ENCODE results near the gene NCAM1. TPM values are rescaled to one million over a fixed set of nuclear protein-coding genes. Genes with fewer than 3 reads are reported as not detected.

NCAM1 gene
- total and polyA plus RNA-seq, 9 of the 15 experiments (the other 6 are each of a cell fraction or from before 2014, with no cell fraction given) = 0.09 to 0.23 TPM; not detected in 7

- no peak for FAIRE-seq
- no peak for DNase-seq (ENCODE audit: extremely low read depth in 1 of 4, low spot score in 3 of 4)
- CTCF ChIA-PET (ENCODE audit: low intra/inter-chr PET ratio) = no interaction called here
- no peak for ATAC-seq
- H3K4me3 ChIP-seq = no peak overlapping the region
- in situ Hi-C loops (cut with MboI) (no loop called here), intact Hi-C loops (cut with micrococcal nuclease) (no loop called here)
- H3K79me2 ChIP-seq (ENCODE audit: control insufficient read depth, insufficient read depth, low read length) = no peaks in the 10 kb centered on the region
- no peak overlapping the region for H2AFZ ChIP-seq (ENCODE audit: low read depth, low read length)
- no peaks in the 10 kb centered on the region for H3K36me3 ChIP-seq (ENCODE audit: control insufficient read depth, insufficient read depth, low read length)
- peaks cover 26 to 61% of the 10 kb centered on the region in 2 experiments for H3K27me3 ChIP-seq (ENCODE audit: control insufficient read depth in 2 of 2, insufficient read depth in 2 of 2, low read length in 2 of 2)
- no peak overlapping the region for H3K27ac ChIP-seq (ENCODE audit: extremely low read depth, low read depth, low read length)
- no TSS peak for BruUV-seq (replicated peaks)
- no peak overlapping the region for H3K9ac ChIP-seq (ENCODE audit: insufficient read depth in 1 of 2, low read depth in 2 of 2, low read length in 2 of 2)
- no peak overlapping the region for H3K4me2 ChIP-seq (ENCODE audit: insufficient read depth, low read length)
- TF ChIP-seq GMEB1 (CRISPR knock-in tag; IDR thresholded peaks at IDR 0.05) (no peak), CREM (IDR thresholded peaks at IDR 0.05; ENCODE audit: low read depth) (no peak), POLR2AphosphoS5 (IDR thresholded peaks at IDR 0.05; ENCODE audit: control insufficient read depth, insufficient read depth, low read depth, low read length) (no peak), ZSCAN29 (IDR thresholded peaks at IDR 0.05) (no peak), KAT2B (IDR thresholded peaks at IDR 0.05; ENCODE audit: low read depth, low read length) (no peak), POLR2H (tag; IDR thresholded peaks at IDR 0.05; ENCODE audit: low read depth) (no peak), ZNF175 (CRISPR knock-in tag; IDR thresholded peaks at IDR 0.05; ENCODE audit: low read depth) (no peak), ZFPM2 (CRISPR knock-in tag; IDR thresholded peaks at IDR 0.05) (no peak)
- POLR2A ChIA-PET = no interaction called here
- no peaks in the 10 kb centered on the region for H3K9me3 ChIP-seq (replicated peaks; ENCODE audit: control insufficient read depth, insufficient read depth, low read depth, low read length)
- no peaks in the 10 kb centered on the region for H3K9me1 ChIP-seq (ENCODE audit: control insufficient read depth, insufficient read depth, low read length)
- H4K20me1 ChIP-seq (replicated peaks; ENCODE audit: control insufficient read depth, insufficient read depth, low read length) = no peaks in the 10 kb centered on the region; the same call in 1 of the 2 replicates
- WGBS (ENCODE audit: insufficient coverage, low coverage, missing lambda C conversion rate) = under 1% methylated on average over 8 of the region's 14 CpGs
- H3K4me1 ChIP-seq (replicated peaks in 1 of 2; ENCODE audit: control insufficient read depth in 2 of 2, insufficient read depth in 2 of 2, low read length in 2 of 2) = no peaks in the 10 kb centered on the region
Observed at GRCh38 chr11:113271551-113272245, 310.5 kb downstream of the NCAM1 start.

All from K562 (cell line).